SK-N-SH (cell line): ENCODE data around the gene IRF2BP2. TPM values are rescaled to one million over a fixed set of nuclear protein-coding genes. Genes with fewer than 3 reads are reported as not detected.

Experiments used
- CTCF ChIA-PET: fragments of 300-600, 350-600 bp; formaldehyde crosslinking; extraction: SDS; loops from one replicate; lab custom pipeline; 2021; lab: Yijun Ruan, JAX
- POLR2A ChIA-PET: fragments of 350-600 bp; sonication (Branson Sonifier 250); formaldehyde crosslinking; extraction: SDS; loops from one replicate; lab custom pipeline; 2020; ENCODE audit warnings: antibody characterized with exemption, inconsistent platforms; lab: Yijun Ruan, JAX
- DNase-seq: peaks from one replicate; pipeline ENCODE4 v3.0.0; 2012
- H2AFZ ChIP-seq: fragments of 200-600 bp; sonication (generic); 2 replicates; pipeline ENCODE4 v1.8.1; 2016; ENCODE audit warnings: antibody characterized with exemption, mild to moderate bottlenecking, low read depth
- H3F3A ChIP-seq: fragments of 200-600 bp; sonication (generic); replicated peaks from 2 replicates; pipeline ENCODE3; 2016; ENCODE audit warnings: antibody characterized with exemption, mild to moderate bottlenecking; ENCODE audit not compliant: insufficient read depth
- H3K27ac ChIP-seq, 2 experiments: fragments of 200-500 bp in 1 of 2; fragments of 200-600 bp in 1 of 2; sonication (Bioruptor generic) in 1 of 2; sonication (generic), shearing (Covaris generic) in 1 of 2; 2 replicates each; pipeline versions ENCODE4 v1.5.1 to v1.6.1; 2014 to 2016; ENCODE audit warnings: low read depth in 2 of 2, inconsistent platforms in 1 of 2, low read length in 1 of 2, mild to moderate bottlenecking in 1 of 2, mixed read lengths in 1 of 2
- H3K27me3 ChIP-seq: fragments of 200-600 bp; sonication (generic), shearing (Covaris generic); 2 replicates; pipeline ENCODE4 v1.6.1; 2016; ENCODE audit warnings: mixed run types; ENCODE audit not compliant: insufficient read depth
- H3K36me3 ChIP-seq, 2 experiments: fragments of 200-500 bp in 1 of 2; fragments of 200-600 bp in 1 of 2; sonication (Bioruptor generic) in 1 of 2; sonication (generic) in 1 of 2; replicated peaks in 1 of 2; 2 replicates each; pipeline versions ENCODE3 to v1.5.1; 2014 to 2016; ENCODE audit warnings: low read length in 1 of 2, mild to moderate bottlenecking in 1 of 2; ENCODE audit not compliant: insufficient read depth in 2 of 2, control insufficient read depth in 1 of 2
- H3K4me1 ChIP-seq, 2 experiments: fragments of 200-500 bp in 1 of 2; fragments of 200-600 bp in 1 of 2; sonication (Bioruptor generic) in 1 of 2; sonication (generic), shearing (Covaris generic) in 1 of 2; 2 replicates each; pipeline versions ENCODE4 v1.5.1 to v1.6.1; 2014 to 2016; ENCODE audit warnings: low read depth in 1 of 2, low read length in 1 of 2, mixed run types in 1 of 2; ENCODE audit not compliant: insufficient read depth in 2 of 2, control insufficient read depth in 1 of 2
- H3K4me2 ChIP-seq: fragments of 200-600 bp; sonication (generic), shearing (Covaris generic); 2 replicates; pipeline ENCODE4 v1.6.1; 2017; ENCODE audit warnings: mixed run types
- H3K4me3 ChIP-seq, 2 experiments: fragments of 200-500 bp in 1 of 2; fragments of 200-600 bp in 1 of 2; sonication (Bioruptor generic) in 1 of 2; sonication (generic), shearing (Covaris generic) in 1 of 2; 2 replicates each; pipeline versions ENCODE4 v1.5.1 to v1.8.1; 2014 to 2016; ENCODE audit warnings: low read depth in 2 of 2, inconsistent platforms in 1 of 2, low read length in 1 of 2, mild to moderate bottlenecking in 1 of 2, mixed read lengths in 1 of 2, moderate library complexity in 1 of 2
- H3K79me2 ChIP-seq: fragments of 200-600 bp; sonication (generic); 2 replicates; pipeline ENCODE4 v1.8.1; 2017; ENCODE audit warnings: mild to moderate bottlenecking; ENCODE audit not compliant: insufficient read depth
- H3K9ac ChIP-seq: fragments of 200-600 bp; sonication (generic); 2 replicates; pipeline ENCODE4 v1.6.1; 2017; ENCODE audit warnings: mixed run types
- H3K9me2 ChIP-seq: fragments of 200-600 bp; sonication (generic); 2 replicates; pipeline ENCODE4 v1.6.1; 2017; ENCODE audit warnings: mixed run types
- H3K9me3 ChIP-seq: fragments of 200-600 bp; sonication (generic); 2 replicates; pipeline ENCODE4 v1.6.1; 2017; ENCODE audit warnings: mixed run types, mild to moderate bottlenecking, moderate library complexity
- H4K20me1 ChIP-seq: fragments of 200-600 bp; sonication (generic); 2 replicates; pipeline ENCODE4 v1.6.1; 2017; ENCODE audit warnings: mild to moderate bottlenecking, mixed run types; ENCODE audit not compliant: insufficient read depth
- CHD2 ChIP-seq: fragments of 150-350 bp; IDR thresholded peaks from 2 replicates; pipeline ENCODE4 v1.6.1; 2018; ENCODE audit warnings: low read length; ENCODE audit not compliant: partially characterized antibody
- EP300 ChIP-seq, 2 experiments: IDR thresholded peaks; 2 replicates each; pipeline versions ENCODE4 v1.4.0 to v1.6.1; 2012; ENCODE audit warnings: borderline replicate concordance in 1 of 2, low read depth in 1 of 2, low read length in 1 of 2
- EZH2phosphoT487 ChIP-seq: fragments of 200-600 bp; sonication (generic); IDR thresholded peaks from 2 replicates; pipeline ENCODE4 v1.6.1; 2017; ENCODE audit warnings: low read depth, mixed run types, mild to moderate bottlenecking, antibody characterized with exemption, moderate library complexity, borderline replicate concordance
- FOXJ3 ChIP-seq: sonication (generic); formaldehyde crosslinking; IDR thresholded peaks from 2 replicates; pipeline ENCODE4 v1.5.1; 2020; ENCODE audit warnings: mild to moderate bottlenecking, missing genetic modification reagents
- GABPA ChIP-seq: IDR thresholded peaks from 2 replicates; pipeline ENCODE4 v1.4.0; 2012; ENCODE audit warnings: low read depth, mild to moderate bottlenecking
- JUND ChIP-seq: IDR thresholded peaks from 2 replicates; pipeline ENCODE4 v1.4.0; 2012
- MXI1 ChIP-seq: IDR thresholded peaks from 2 replicates; pipeline ENCODE4 v1.6.1; 2012; ENCODE audit warnings: mild to moderate bottlenecking, low read depth, low read length, improper control_type of control experiment
- NRF1 ChIP-seq: IDR thresholded peaks from 2 replicates; pipeline ENCODE4 v1.6.1; 2012; ENCODE audit warnings: low read depth, mild to moderate bottlenecking, low read length
- POLR2AphosphoS5 ChIP-seq: IDR thresholded peaks from 2 replicates; pipeline ENCODE4 v1.6.1; 2012; ENCODE audit warnings: low read depth, low read length
- RCOR1 ChIP-seq: fragments of 150-350 bp; IDR thresholded peaks from 2 replicates; pipeline ENCODE4 v1.6.1; 2017; ENCODE audit warnings: antibody characterized with exemption, low read length
- RXRA ChIP-seq: IDR thresholded peaks from 2 replicates; pipeline ENCODE4 v1.4.0; 2012; ENCODE audit warnings: low read depth, mild to moderate bottlenecking, borderline replicate concordance
- SIN3A ChIP-seq: IDR thresholded peaks from 2 replicates; pipeline ENCODE4 v1.6.1; 2012; ENCODE audit warnings: low read depth, mild to moderate bottlenecking, low read length, moderate library complexity, borderline replicate concordance
- SMC3 ChIP-seq: IDR thresholded peaks from 2 replicates; pipeline ENCODE4 v1.6.1; 2012; ENCODE audit warnings: low read depth, low read length, improper control_type of control experiment
- YY1 ChIP-seq: IDR thresholded peaks from 2 replicates; pipeline ENCODE4 v1.4.0; 2012; ENCODE audit warnings: low read depth, mild to moderate bottlenecking
- WGBS: methylation state at CpG from one replicate; pipeline ENCODE4 v1.1.6; 2017; ENCODE audit warnings: low lambda C conversion rate; 5-methylcytosine and 5-hydroxymethylcytosine counted together
- polyA plus RNA-seq, 3 experiments: library from polyadenylated mRNA; depleted of rRNA; stranded (reverse); fragments of >200 nt; gene quantifications; 2 replicates each; pipeline ENCODE4 v1.2.3, GENCODE V29; 2012
- TF ChIP-seq, protein P1 (sequence below): fragments of 150-350 bp; IDR thresholded peaks from 2 replicates; pipeline ENCODE4 v1.6.1; 2016; ENCODE audit warnings: mild to moderate bottlenecking, low read depth, low read length
- TF ChIP-seq, protein P2 (sequence below): fragments of 150-350 bp; IDR thresholded peaks from 2 replicates; pipeline ENCODE4 v1.6.1; 2017; ENCODE audit warnings: antibody characterized with exemption, low read length, low read depth, borderline replicate concordance
- TF ChIP-seq, protein P3 (sequence below): IDR thresholded peaks from 2 replicates; pipeline ENCODE4 v1.4.0; 2012; ENCODE audit warnings: low read depth, borderline replicate concordance
- TF ChIP-seq, protein P4 (sequence below): IDR thresholded peaks from 2 replicates; pipeline ENCODE4 v1.4.0; 2012; ENCODE audit warnings: low read depth, borderline replicate concordance
- TF ChIP-seq, protein P5 (sequence below): IDR thresholded peaks from 2 replicates; pipeline ENCODE4; 2012

IRF2BP2 gene
- polyA plus RNA-seq, 1 of the 3 experiments (the other 2 are of a cell fraction) = 73.9 TPM

DNA sequence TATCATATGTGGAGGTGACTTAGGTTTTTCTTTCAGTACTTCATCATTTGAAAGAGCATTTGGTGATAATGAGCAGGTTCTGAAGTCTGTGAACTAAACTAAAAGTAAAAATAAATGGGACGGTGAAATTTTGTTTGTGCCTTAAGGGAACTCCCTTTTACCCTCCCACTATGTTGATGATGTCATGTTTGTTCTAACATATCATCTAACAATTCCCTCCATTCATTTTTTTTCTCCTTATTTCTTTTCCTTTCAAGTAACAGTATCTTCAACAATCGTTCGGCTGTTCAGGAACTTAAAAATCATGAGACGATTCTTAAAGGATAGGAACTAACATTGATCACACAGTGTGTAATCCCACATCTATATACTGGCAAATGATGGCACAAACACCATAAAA lies 30.0 kb upstream of the IRF2BP2 start:
- Histone ChIP-seq H3K4me2 (no peak overlapping the region), H3K9me3 (no peaks in the 10 kb centered on the region), H3K4me3 (no peak overlapping the region), H3K27me3 (no peaks in the 10 kb centered on the region), H2AFZ (no peak overlapping the region), H3F3A (no peaks in the 10 kb centered on the region), H3K9me2 (no peaks in the 10 kb centered on the region), H3K4me1 (peaks cover 0 to 4% of the 10 kb centered on the region in 2 experiments; a peak in 1 of 4 replicates), H4K20me1 (no peaks in the 10 kb centered on the region), H3K36me3 (no peaks in the 10 kb centered on the region), H3K9ac (no peak overlapping the region), H3K27ac (no peak overlapping the region)
- no peak for DNase-seq
- 85% methylated on average over 4 of the region's 4 CpGs for whole genome bisulfite sequencing
- CTCF ChIA-PET = interaction anchor here (1.3 kb wide), 1 partner anchor 20 kb away, joined by 3 read pairs; no protein-coding TSS in a partner anchor
- TF ChIP-seq, protein P1, sequence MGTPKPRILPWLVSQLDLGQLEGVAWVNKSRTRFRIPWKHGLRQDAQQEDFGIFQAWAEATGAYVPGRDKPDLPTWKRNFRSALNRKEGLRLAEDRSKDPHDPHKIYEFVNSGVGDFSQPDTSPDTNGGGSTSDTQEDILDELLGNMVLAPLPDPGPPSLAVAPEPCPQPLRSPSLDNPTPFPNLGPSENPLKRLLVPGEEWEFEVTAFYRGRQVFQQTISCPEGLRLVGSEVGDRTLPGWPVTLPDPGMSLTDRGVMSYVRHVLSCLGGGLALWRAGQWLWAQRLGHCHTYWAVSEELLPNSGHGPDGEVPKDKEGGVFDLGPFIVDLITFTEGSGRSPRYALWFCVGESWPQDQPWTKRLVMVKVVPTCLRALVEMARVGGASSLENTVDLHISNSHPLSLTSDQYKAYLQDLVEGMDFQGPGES = no peak
- TF ChIP-seq, protein P2, sequence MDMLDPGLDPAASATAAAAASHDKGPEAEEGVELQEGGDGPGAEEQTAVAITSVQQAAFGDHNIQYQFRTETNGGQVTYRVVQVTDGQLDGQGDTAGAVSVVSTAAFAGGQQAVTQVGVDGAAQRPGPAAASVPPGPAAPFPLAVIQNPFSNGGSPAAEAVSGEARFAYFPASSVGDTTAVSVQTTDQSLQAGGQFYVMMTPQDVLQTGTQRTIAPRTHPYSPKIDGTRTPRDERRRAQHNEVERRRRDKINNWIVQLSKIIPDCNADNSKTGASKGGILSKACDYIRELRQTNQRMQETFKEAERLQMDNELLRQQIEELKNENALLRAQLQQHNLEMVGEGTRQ = no peak
- TF ChIP-seq POLR2AphosphoS5 (no peak), MXI1 (no peak), RXRA (no peak), GABPA (no peak), EZH2phosphoT487 (no peak), SMC3 (no peak), CHD2 (no peak), SIN3A (no peak), YY1 (no peak), RCOR1 (no peak), EP300 (IDR thresholded peaks at IDR 0.05; ENCODE audit: borderline replicate concordance in 1 of 2, low read depth in 1 of 2, low read length in 1 of 2) (no peak), NRF1 (no peak), FOXJ3 (no peak), JUND (no peak)
- TF ChIP-seq, protein P3, sequence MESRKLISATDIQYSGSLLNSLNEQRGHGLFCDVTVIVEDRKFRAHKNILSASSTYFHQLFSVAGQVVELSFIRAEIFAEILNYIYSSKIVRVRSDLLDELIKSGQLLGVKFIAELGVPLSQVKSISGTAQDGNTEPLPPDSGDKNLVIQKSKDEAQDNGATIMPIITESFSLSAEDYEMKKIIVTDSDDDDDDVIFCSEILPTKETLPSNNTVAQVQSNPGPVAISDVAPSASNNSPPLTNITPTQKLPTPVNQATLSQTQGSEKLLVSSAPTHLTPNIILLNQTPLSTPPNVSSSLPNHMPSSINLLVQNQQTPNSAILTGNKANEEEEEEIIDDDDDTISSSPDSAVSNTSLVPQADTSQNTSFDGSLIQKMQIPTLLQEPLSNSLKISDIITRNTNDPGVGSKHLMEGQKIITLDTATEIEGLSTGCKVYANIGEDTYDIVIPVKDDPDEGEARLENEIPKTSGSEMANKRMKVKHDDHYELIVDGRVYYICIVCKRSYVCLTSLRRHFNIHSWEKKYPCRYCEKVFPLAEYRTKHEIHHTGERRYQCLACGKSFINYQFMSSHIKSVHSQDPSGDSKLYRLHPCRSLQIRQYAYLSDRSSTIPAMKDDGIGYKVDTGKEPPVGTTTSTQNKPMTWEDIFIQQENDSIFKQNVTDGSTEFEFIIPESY = no peak
- TF ChIP-seq, protein P4, sequence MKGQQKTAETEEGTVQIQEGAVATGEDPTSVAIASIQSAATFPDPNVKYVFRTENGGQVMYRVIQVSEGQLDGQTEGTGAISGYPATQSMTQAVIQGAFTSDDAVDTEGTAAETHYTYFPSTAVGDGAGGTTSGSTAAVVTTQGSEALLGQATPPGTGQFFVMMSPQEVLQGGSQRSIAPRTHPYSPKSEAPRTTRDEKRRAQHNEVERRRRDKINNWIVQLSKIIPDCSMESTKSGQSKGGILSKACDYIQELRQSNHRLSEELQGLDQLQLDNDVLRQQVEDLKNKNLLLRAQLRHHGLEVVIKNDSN = no peak
- TF ChIP-seq, protein P5, sequence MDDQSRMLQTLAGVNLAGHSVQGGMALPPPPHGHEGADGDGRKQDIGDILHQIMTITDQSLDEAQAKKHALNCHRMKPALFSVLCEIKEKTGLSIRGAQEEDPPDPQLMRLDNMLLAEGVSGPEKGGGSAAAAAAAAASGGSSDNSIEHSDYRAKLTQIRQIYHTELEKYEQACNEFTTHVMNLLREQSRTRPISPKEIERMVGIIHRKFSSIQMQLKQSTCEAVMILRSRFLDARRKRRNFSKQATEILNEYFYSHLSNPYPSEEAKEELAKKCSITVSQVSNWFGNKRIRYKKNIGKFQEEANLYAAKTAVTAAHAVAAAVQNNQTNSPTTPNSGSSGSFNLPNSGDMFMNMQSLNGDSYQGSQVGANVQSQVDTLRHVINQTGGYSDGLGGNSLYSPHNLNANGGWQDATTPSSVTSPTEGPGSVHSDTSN = no peak
- TF ChIP-seq, all 33 proteins: peak for 0
- POLR2A ChIA-PET = no interaction called here
- H3K79me2 ChIP-seq = no peaks in the 10 kb centered on the region
